H1 (cell line): ENCODE results near the gene SPCS3.

Experiments used
- BRCA1 ChIP-seq: IDR thresholded peaks from 2 replicates; pipeline ENCODE4 v1.6.1; 2012; ENCODE audit warnings: low read depth, low read length, improper control_type of control experiment
- CHD1 ChIP-seq: IDR thresholded peaks from 2 replicates; pipeline ENCODE4 v1.6.1; 2012; ENCODE audit warnings: low read depth, low read length, improper control_type of control experiment
- CHD2 ChIP-seq: IDR thresholded peaks from 2 replicates; pipeline ENCODE4 v1.6.1; 2012; ENCODE audit warnings: low read length, improper control_type of control experiment
- EZH2 ChIP-seq: fragments of 200-600 bp; sonication (generic); IDR thresholded peaks from 2 replicates; pipeline ENCODE4 v1.7.1; 2012; ENCODE audit warnings: low read depth, mild to moderate bottlenecking, moderate library complexity, low read length, inconsistent platforms; ENCODE audit not compliant: severe bottlenecking
- GABPA ChIP-seq: IDR thresholded peaks from 2 replicates; pipeline ENCODE4 v1.6.1; 2011; ENCODE audit warnings: mild to moderate bottlenecking, low read length, moderate library complexity, borderline replicate concordance; ENCODE audit not compliant: insufficient read depth
- JUND ChIP-seq: IDR thresholded peaks from 2 replicates; pipeline ENCODE4 v1.6.1; 2011; ENCODE audit warnings: mild to moderate bottlenecking, improper control_type of control experiment, low read length
- MAFK ChIP-seq: IDR thresholded peaks from 2 replicates; pipeline ENCODE4 v1.6.1; 2012; ENCODE audit warnings: low read depth, mild to moderate bottlenecking, improper control_type of control experiment, low read length
- TF ChIP-seq, protein P1 (sequence below), 3 experiments: IDR thresholded peaks; 1 replicate in 2 of 3; 2 replicates in 1 of 3; pipeline versions ENCODE4 v1.5.1 to v1.6.1; 2011; ENCODE audit warnings: low read length in 3 of 3, mild to moderate bottlenecking in 3 of 3, inconsistent platforms in 2 of 3, low read depth in 1 of 3, moderate library complexity in 1 of 3; ENCODE audit not compliant: insufficient read depth in 1 of 3; ENCODE audit errors: control extremely low read depth in 1 of 3

DNA sequence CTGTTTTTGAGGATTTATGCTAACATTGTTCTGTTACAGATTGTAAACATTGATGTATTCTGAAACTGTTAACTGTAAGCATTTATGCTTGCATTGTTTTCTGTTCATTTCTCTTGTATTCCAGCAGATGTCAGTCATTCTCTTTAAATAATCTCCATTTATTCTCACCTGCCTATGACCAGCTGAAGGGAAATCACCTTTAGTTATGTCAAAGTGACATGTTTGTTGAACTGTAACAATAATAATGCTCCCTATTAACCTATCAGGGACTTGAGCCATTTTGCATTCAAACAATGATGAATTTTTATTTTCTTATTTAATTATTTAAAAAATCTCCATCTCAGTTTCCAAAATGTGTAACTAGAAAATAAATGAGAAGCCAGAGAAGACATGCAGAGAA, 58.0 kb downstream of the SPCS3 start:
- TF ChIP-seq, protein P1, sequence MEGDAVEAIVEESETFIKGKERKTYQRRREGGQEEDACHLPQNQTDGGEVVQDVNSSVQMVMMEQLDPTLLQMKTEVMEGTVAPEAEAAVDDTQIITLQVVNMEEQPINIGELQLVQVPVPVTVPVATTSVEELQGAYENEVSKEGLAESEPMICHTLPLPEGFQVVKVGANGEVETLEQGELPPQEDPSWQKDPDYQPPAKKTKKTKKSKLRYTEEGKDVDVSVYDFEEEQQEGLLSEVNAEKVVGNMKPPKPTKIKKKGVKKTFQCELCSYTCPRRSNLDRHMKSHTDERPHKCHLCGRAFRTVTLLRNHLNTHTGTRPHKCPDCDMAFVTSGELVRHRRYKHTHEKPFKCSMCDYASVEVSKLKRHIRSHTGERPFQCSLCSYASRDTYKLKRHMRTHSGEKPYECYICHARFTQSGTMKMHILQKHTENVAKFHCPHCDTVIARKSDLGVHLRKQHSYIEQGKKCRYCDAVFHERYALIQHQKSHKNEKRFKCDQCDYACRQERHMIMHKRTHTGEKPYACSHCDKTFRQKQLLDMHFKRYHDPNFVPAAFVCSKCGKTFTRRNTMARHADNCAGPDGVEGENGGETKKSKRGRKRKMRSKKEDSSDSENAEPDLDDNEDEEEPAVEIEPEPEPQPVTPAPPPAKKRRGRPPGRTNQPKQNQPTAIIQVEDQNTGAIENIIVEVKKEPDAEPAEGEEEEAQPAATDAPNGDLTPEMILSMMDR (IDR thresholded peaks at IDR 0.05; ENCODE audit: control extremely low read depth in 1 of 3, insufficient read depth in 1 of 3, low read depth in 1 of 3, low read length in 3 of 3), result peak in 2 of 3 experiments; percentile 26 to 51; a peak in 2 of 4 replicates
- TF ChIP-seq CHD1, result no peak
- TF ChIP-seq GABPA, result no peak
- TF ChIP-seq CHD2, result no peak
- no peak for TF ChIP-seq MAFK
- TF ChIP-seq JUND, result no peak
- no peak for TF ChIP-seq EZH2
- no peak for TF ChIP-seq BRCA1
